HepG2 (cell line): ENCODE data around the gene GZF1. TPM values are rescaled to one million over a fixed set of nuclear protein-coding genes. Genes with fewer than 3 reads are reported as not detected.
A peak's percentile ranks its signal among the peaks of the same experiment; 100 is the strongest.

Source experiments
- AGO1 ChIP-seq: fragments of 200-400 bp; formaldehyde crosslinking; IDR thresholded peaks from 2 replicates; pipeline ENCODE4 v1.6.1; 2017; ENCODE audit warnings: mild to moderate bottlenecking, low read depth, low read length, moderate library complexity; ENCODE audit not compliant: poor library complexity, severe bottlenecking
- AGO2 ChIP-seq: fragments of 200-400 bp; formaldehyde crosslinking; optimal IDR thresholded peaks from 2 replicates; pipeline ENCODE3; 2017; ENCODE audit warnings: mild to moderate bottlenecking, low read depth, low read length, moderate library complexity
- ARID5B ChIP-seq: IDR thresholded peaks from 2 replicates; pipeline ENCODE4 v1.4.0; 2020; ENCODE audit warnings: mild to moderate bottlenecking, missing genetic modification reagents
- GLI4 ChIP-seq: sonication (generic); formaldehyde crosslinking; IDR thresholded peaks from 2 replicates; pipeline ENCODE4 v1.5.1; 2020; ENCODE audit warnings: missing genetic modification reagents, mild to moderate bottlenecking, moderate library complexity, borderline replicate concordance
- GPBP1L1 ChIP-seq: sonication (generic); formaldehyde crosslinking; IDR thresholded peaks from 2 replicates; pipeline ENCODE4 v1.5.0; 2020; ENCODE audit warnings: mild to moderate bottlenecking, missing genetic modification reagents
- KDM3A ChIP-seq: IDR thresholded peaks from 2 replicates; pipeline ENCODE4 v1.6.1; 2018; ENCODE audit warnings: low read depth, missing compliant biosample characterization
- NCOA5 ChIP-seq: sonication (generic); formaldehyde crosslinking; IDR thresholded peaks from 2 replicates; pipeline ENCODE4 v1.4.0; 2020; ENCODE audit warnings: missing genetic modification reagents
- NFKB2 ChIP-seq: sonication (generic); formaldehyde crosslinking; IDR thresholded peaks from 2 replicates; pipeline ENCODE4 v1.4.0; 2020; ENCODE audit warnings: missing genetic modification reagents, borderline replicate concordance
- NRL ChIP-seq: sonication (generic); formaldehyde crosslinking; IDR thresholded peaks from 2 replicates; pipeline ENCODE4 v1.5.0; 2020; ENCODE audit warnings: missing genetic modification reagents, mild to moderate bottlenecking, moderate library complexity, borderline replicate concordance
- PAF1 ChIP-seq: IDR thresholded peaks from 2 replicates; pipeline ENCODE4 v1.6.1; 2016; ENCODE audit warnings: missing genetic modification reagents, missing compliant biosample characterization
- TEAD2 ChIP-seq: sonication (generic); formaldehyde crosslinking; IDR thresholded peaks from 2 replicates; pipeline ENCODE4 v1.9.0; 2021; ENCODE audit warnings: missing genetic modification reagents
- ZNF256 ChIP-seq: sonication (generic); formaldehyde crosslinking; conservative IDR thresholded peaks from 2 replicates; pipeline ENCODE4 v1.4.0; 2020; ENCODE audit warnings: missing genetic modification reagents
- ZNF280B ChIP-seq: sonication (generic); formaldehyde crosslinking; IDR thresholded peaks from 2 replicates; pipeline ENCODE4 v1.5.0; 2020; ENCODE audit warnings: missing genetic modification reagents, mild to moderate bottlenecking, borderline replicate concordance
- ZNF280D ChIP-seq: sonication (generic); formaldehyde crosslinking; IDR thresholded peaks from 2 replicates; pipeline ENCODE4 v1.5.1; 2020; ENCODE audit warnings: mild to moderate bottlenecking, missing genetic modification reagents
- ZNF513 ChIP-seq: sonication (generic); formaldehyde crosslinking; conservative IDR thresholded peaks from 2 replicates; pipeline ENCODE4 v1.5.0; 2020; ENCODE audit warnings: missing genetic modification reagents
- polyA plus RNA-seq, 8 experiments: library from polyadenylated mRNA; depleted of rRNA in 3 of 8; stranded (reverse) in 7 of 8; unstranded in 1 of 8; fragments of >200 nt; fragmentation: Illumina TruSeq in 4 of 8; extraction: Trizol in 4 of 8; gene quantifications; 2 replicates each; pipeline versions ENCODE4 v1.2.1 to v1.2.3, GENCODE V29; 2011 to 2016; ENCODE audit warnings: low read depth in 4 of 8, missing spikeins in 1 of 8, mixed read lengths in 1 of 8; ENCODE audit not compliant: insufficient read depth in 1 of 8
- total RNA-seq, 5 experiments: library from RNA; depleted of rRNA; stranded (reverse); fragments of >200 nt; fragmentation: Illumina TruSeq; extraction: Trizol; gene quantifications; 2 replicates each; pipeline ENCODE4 v1.2.3, GENCODE V29; 2016; ENCODE audit warnings: low read depth in 1 of 5

GZF1 gene
- total and polyA plus RNA-seq, 2 of the 13 experiments (the other 11 are each of a cell fraction or from before 2014, with no cell fraction given): 16.9 to 26.0 TPM

- TF ChIP-seq NFKB2 (CRISPR knock-in tag): no peak
- TF ChIP-seq GLI4 (CRISPR knock-in tag): no peak
- TF ChIP-seq PAF1: peak; percentile 68; the same call in 1 of the 2 replicates
- no peak for TF ChIP-seq TEAD2 (CRISPR knock-in tag)
- TF ChIP-seq KDM3A: no peak
- TF ChIP-seq AGO1: peak; percentile 62
- peak; percentile 97 for TF ChIP-seq AGO2
- no peak for TF ChIP-seq ZNF280D (CRISPR knock-in tag)
- TF ChIP-seq ZNF256 (CRISPR knock-in tag): no peak
- 0 out of 2 replicates have a peak, but pooled peaks have one; percentile 33 for TF ChIP-seq ZNF280B (CRISPR knock-in tag)
- no peak for TF ChIP-seq NCOA5 (CRISPR knock-in tag)
- TF ChIP-seq ZNF513 (CRISPR knock-in tag): 0 out of 2 replicates have a peak, but pooled peaks have one; percentile 80
- TF ChIP-seq NRL (CRISPR knock-in tag): peak; percentile 66; the same call in 1 of the 2 replicates
- TF ChIP-seq GPBP1L1: no peak
- TF ChIP-seq ARID5B: no peak
Measured at GRCh38 chr20:23365390-23366165, 3.6 kb downstream of the GZF1 start (continued).
